Measurements from ENCODE around the gene DTNBP1.

The DTNBP1 gene

GRCh38 chr6:15517600-15517999, 145.2 kb downstream of the DTNBP1 start:
- no peak for DNase-seq (ENCODE audit: low read depth in 1 of 2, low spot score in 1 of 2)

- DNase-seq (ENCODE audit: low read depth in 1 of 2, low spot score in 1 of 2), result no peak
Observed at GRCh38 chr6:15516923-15517560, 145.8 kb downstream of the DTNBP1 start.

- DNase-seq (ENCODE audit: low read depth in 1 of 2, low spot score in 1 of 2), result no peak
Observed at GRCh38 chr6:15516378-15516777, 146.4 kb downstream of the DTNBP1 start.

GRCh38 chr6:15515660-15516375, 147.0 kb downstream of the DTNBP1 start:
- DNase-seq (ENCODE audit: low read depth in 1 of 2, low spot score in 1 of 2), result no peak

- no peak for DNase-seq (ENCODE audit: low read depth in 1 of 2, low spot score in 1 of 2)
Observed at GRCh38 chr6:15515226-15515625, 147.6 kb downstream of the DTNBP1 start.

- DNase-seq (ENCODE audit: low read depth in 1 of 2, low spot score in 1 of 2), result no peak
Observed at GRCh38 chr6:15513801-15514711, 148.8 kb downstream of the DTNBP1 start.

- DNase-seq (ENCODE audit: low read depth in 1 of 2, low spot score in 1 of 2), result no peak
Observed at GRCh38 chr6:15513131-15513771, 149.6 kb downstream of the DTNBP1 start.

- DNase-seq (ENCODE audit: low read depth in 1 of 2, low spot score in 1 of 2), result no peak
Observed at GRCh38 chr6:15512721-15513120, 150.1 kb downstream of the DTNBP1 start.

GRCh38 chr6:15512126-15512525, 150.7 kb downstream of the DTNBP1 start:
- no peak for DNase-seq (ENCODE audit: low read depth in 1 of 2, low spot score in 1 of 2)

- no peak for DNase-seq (ENCODE audit: low read depth in 1 of 2, low spot score in 1 of 2)
Observed at GRCh38 chr6:15511248-15512125, 151.3 kb downstream of the DTNBP1 start.

- DNase-seq (ENCODE audit: low read depth in 1 of 2, low spot score in 1 of 2), result no peak
Observed at GRCh38 chr6:15510536-15511247, 152.1 kb downstream of the DTNBP1 start.

GRCh38 chr6:15510121-15510520, 152.7 kb downstream of the DTNBP1 start:
- no peak for DNase-seq (ENCODE audit: low read depth in 1 of 2, low spot score in 1 of 2)

- no peak for DNase-seq (ENCODE audit: low read depth in 1 of 2, low spot score in 1 of 2)
Observed at GRCh38 chr6:15509335-15509933, 153.4 kb downstream of the DTNBP1 start.

- DNase-seq (ENCODE audit: low read depth in 1 of 2, low spot score in 1 of 2), result no peak
Observed at GRCh38 chr6:15508931-15509330, 153.9 kb downstream of the DTNBP1 start.

GRCh38 chr6:15508441-15508871, 154.4 kb downstream of the DTNBP1 start:
- no peak for DNase-seq (ENCODE audit: low read depth in 1 of 2, low spot score in 1 of 2)

- DNase-seq (ENCODE audit: low read depth in 1 of 2, low spot score in 1 of 2), result no peak
Observed at GRCh38 chr6:15507746-15508145, 155.1 kb downstream of the DTNBP1 start.

- no peak for DNase-seq (ENCODE audit: low read depth in 1 of 2, low spot score in 1 of 2)
Observed at GRCh38 chr6:15507221-15507620, 155.6 kb downstream of the DTNBP1 start.

- DNase-seq (ENCODE audit: low read depth in 1 of 2, low spot score in 1 of 2), result no peak
Observed at GRCh38 chr6:15506066-15506465, 156.8 kb downstream of the DTNBP1 start.

- no peak for DNase-seq (ENCODE audit: low read depth in 1 of 2, low spot score in 1 of 2)
Observed at GRCh38 chr6:15505463-15505918, 157.3 kb downstream of the DTNBP1 start.

Data from activated CD4-positive, alpha-beta T cell treated with anti-CD3 and anti-CD28 coated beads, Interleukin-2, amount 50 U/mL, for 24 hours (primary cell).